ENCODE data around the gene PHLPP1. TPM values are rescaled to one million over a fixed set of nuclear protein-coding genes. Genes with fewer than 3 reads are reported as not detected.

PHLPP1 gene
- total RNA-seq, 1 donor from 2014 or later, result 33.2 TPM

DNA sequence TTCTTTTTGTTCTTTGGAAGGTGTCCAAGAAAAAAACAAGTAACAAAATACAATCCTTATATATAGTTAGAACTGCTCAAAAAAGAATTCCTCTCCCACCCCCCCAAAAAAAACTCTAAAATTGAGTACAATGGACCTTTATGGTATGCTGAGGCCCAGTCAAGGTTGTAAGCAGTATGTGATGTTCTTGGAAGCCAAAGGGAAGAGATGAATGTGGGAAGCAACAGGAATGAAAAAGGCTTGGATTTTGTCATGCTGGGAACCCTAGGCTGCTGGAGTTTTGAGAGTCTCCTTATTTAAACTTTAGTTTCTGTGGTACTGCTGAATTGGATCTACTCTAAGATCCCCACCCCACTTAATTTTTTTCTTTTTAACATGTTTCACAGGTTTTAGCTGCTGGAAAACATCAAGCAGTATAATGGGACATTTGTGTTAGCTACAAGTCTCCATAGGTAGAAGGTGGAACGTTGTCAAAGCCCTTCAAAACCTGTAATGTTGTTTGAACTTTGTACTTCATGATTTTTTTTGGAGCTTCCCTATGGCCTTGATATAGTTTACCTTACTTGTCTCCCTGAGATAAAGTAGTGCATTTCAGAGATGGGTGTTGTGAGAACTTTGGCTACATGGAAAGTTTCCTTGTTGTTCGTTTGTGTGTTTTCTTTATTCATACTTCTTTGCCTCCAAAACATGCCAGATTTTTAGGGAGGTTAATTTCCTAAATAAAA lies 57.7 kb downstream of the PHLPP1 start:
- no peak for DNase-seq (ENCODE audit: low spot score)

DNA sequence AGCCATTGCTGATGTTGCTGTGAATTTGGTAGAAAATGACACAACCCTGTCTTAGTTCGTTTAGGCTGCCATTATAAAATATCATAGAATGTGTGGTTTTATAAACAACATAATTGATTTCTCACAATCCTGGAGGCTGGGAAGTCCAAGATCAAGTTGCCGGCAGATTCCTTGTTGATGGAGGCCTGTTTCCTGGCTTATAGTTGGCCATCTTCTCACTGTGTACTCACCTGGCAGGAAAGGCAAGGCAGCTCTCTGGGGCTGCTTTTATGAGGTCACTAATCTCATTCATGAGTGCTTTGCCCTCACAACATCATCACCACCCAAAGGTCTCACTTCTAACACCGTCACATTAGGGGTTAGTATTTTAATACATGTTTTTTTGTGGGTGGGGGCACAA lies 58.4 kb downstream of the PHLPP1 start:
- DNase-seq (ENCODE audit: low spot score), result no peak

DNA sequence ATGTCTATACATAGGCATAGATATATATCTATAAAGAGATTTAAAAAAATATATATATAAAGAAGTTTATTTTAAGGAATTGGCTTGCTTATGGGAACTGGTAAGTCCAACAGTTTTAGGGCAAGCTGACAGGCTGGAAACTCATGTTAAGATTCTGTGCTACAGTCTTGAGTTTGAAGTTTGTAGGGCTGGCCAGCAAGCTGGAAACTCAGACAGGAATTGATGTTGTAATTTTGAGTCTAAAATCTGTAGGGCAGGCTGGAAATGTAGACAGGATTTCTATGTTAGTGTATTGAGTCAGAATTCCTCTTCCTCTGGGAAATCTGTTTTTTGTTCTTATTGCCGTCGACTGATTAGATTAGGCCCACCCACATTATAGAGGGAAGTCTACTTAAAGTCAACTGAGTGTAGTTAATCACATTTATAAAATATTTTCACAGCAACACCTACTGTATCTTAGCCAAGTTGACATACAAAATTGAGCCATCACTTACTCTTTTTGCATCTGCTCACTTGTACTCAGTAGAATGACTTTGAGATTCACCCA lies 60.8 kb downstream of the PHLPP1 start:
- DNase-seq (ENCODE audit: low spot score), result no peak

DNA sequence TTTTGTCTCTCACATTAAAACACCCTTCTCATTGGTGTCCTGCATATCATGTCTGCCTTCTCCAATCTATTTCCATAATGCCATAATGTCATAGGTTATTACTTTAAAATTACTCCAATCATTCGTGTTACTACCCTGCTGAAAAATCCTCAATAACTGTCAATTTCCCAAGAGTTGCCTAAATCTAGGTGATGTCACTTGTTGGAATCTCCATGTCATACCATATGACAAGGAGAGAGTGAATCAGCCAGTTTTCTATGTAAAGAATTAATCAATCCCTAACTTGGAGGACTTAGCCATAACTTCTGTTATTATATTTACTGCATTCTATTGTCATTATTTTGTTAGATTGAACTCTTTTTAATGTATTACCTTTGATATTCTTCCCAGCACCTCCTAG lies 62.5 kb downstream of the PHLPP1 start:
- no peak for DNase-seq (ENCODE audit: low spot score)

- DNase-seq (ENCODE audit: low spot score), result no peak
Observed at GRCh38 chr18:62778976-62779869, 63.9 kb downstream of the PHLPP1 start.

GRCh38 chr18:62781262-62781661 lies 65.9 kb downstream of the PHLPP1 start:
- no peak for DNase-seq (ENCODE audit: low spot score)

DNA sequence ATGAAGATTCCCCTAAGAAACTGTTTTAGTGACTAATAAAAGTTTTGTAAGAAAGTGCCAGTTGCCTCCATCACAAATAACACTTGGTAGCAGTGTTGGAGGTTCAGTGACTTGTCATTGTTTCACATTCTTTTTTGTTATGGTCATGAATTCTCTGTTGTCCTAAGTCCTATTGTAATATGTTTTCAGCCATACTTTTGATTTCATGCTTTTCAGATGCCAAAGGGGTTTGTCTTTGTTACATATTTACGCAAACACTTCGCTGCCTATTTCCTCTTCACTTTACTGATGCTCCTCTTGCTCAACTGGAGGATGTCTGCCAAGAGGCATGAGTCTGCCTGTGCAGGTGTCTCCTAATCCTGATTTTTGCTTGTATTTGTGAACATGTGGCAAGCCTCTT lies 66.6 kb downstream of the PHLPP1 start:
- DNase-seq (ENCODE audit: low spot score), result no peak

- no peak for DNase-seq (ENCODE audit: low spot score)
Observed at GRCh38 chr18:62784338-62784965, 69.1 kb downstream of the PHLPP1 start.

DNA sequence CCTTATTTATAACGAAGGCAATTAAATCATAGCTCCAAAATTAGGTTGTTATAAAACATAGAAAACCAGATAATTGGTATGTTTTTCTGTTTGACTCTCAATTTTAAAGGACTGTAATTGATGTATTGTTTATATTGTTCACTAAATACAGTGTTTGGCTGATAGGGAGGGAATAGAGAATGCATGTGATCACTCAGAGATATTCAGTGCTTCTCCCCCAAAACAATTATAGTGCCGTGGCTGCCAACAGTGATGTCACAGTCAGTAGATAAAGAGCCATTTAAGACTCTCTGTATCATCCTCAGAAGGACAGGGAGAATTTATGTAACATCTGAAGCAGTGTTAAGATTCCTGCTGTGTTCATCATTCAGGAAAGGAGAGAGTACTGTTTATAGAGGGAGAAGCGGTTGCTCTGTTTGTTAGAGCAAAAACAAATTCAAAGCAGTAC lies 69.6 kb downstream of the PHLPP1 start:
- no peak for DNase-seq (ENCODE audit: low spot score)

DNA sequence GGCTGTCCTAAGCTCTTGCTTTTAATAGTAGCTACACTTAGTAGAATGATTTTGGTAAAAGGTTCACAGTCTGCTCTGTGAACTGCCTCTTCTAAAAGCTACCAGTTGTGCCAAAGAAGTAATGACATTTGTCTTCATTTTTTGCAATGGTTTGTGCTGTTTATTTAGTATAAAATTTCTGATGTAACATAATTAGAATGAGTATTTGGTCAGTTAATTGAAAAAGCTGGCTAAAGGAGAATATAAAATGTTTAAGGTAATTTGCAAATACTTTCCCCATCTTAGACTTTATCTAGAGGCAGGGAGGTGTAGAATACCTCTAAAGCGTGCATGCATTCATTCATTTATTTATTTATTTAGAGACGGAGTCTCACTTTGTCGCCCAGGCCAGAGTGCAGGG lies 71.3 kb downstream of the PHLPP1 start:
- DNase-seq (ENCODE audit: low spot score), result no peak

GRCh38 chr18:62788111-62788510 lies 72.8 kb downstream of the PHLPP1 start:
- no peak for DNase-seq (ENCODE audit: low spot score)

- no peak for DNase-seq (ENCODE audit: low spot score)
Observed at GRCh38 chr18:62788876-62789275, 73.5 kb downstream of the PHLPP1 start.

GRCh38 chr18:62790871-62791772 lies 75.8 kb downstream of the PHLPP1 start:
- DNase-seq (ENCODE audit: low spot score), result no peak

- no peak for DNase-seq (ENCODE audit: low spot score)
Observed at GRCh38 chr18:62792016-62792415, 76.7 kb downstream of the PHLPP1 start.

GRCh38 chr18:62795813-62796212 lies 80.5 kb downstream of the PHLPP1 start:
- DNase-seq (ENCODE audit: low spot score), result no peak

DNA sequence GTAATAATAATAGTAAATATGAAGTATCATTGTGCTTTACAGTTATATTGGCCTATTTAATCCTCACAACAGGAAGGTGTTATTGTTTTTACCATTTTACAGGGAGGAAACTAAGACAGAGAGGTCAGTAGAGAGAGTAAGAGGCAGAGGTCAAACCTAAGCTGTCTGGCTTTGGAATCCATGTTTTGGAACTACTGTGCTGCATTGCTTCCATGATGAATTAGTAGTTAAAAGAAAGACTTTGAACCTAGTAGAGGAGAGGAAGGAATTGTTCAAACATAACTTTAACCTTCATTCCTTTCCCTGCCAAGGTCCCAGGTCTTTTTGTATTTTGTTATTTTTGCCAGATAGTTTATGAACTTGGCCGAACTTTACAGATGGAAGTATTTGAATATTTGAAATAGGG lies 80.9 kb downstream of the PHLPP1 start:
- no peak for DNase-seq (ENCODE audit: low spot score)

DNA sequence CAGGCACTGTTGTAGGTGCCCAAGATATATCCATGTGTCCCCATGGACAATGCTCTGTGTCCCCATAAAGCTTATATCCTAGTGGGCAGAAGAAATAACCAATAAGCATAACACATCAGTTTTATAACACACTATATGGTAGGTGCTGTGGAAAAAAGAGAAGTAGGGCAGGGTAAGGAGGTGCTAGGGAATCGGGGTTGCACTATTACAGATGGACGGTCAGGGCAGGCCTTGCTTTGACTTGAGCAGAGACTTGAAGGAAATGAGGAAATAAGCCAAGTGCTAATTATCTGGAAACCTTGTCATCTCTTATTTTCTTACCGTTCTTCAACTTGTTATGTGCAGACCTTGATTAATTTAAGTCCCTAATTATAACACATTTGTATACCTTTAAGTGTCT lies 82.0 kb downstream of the PHLPP1 start:
- DNase-seq (ENCODE audit: low spot score), result no peak

DNA sequence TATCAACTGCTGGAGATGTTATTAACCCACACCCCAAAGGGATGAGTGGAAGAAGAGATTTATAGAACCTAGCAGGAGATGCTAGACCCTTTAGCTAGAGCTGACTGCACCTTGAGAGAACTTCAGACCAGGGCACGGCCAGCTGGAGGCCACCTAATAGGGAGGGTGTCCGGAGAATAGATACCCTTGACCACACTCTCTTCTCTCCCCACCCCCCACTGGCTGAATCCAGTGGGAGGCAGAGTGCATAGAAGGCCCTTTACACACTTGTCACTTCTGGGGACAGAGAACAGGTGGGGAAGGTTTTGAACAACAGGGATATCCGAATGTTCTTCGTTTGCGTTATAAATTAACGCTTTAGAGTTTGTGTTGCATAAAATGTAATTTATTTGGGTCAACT lies 84.6 kb downstream of the PHLPP1 start:
- no peak for DNase-seq (ENCODE audit: low spot score)

DNA sequence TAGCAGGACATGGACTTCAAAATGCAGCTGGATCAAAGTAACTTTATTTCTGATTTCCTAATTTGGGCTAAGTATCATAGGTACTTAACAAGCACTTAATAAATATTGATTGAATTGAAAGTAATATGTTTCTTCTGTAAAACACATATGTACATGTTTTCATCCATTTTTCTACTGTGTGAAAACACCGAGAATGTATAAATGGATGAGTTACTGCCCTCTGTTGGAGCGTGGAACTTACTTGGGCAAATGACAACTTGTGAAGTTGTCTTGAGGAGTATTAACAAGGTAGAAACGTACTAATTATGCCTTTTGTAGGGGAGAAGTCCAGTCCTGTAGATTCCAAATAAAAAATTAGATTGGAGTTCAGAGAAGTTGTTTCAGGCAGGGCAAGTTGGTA lies 87.2 kb downstream of the PHLPP1 start:
- DNase-seq (ENCODE audit: low spot score), result no peak

GRCh38 chr18:62807396-62807795 lies 92.1 kb downstream of the PHLPP1 start:
- DNase-seq (ENCODE audit: low spot score), result no peak

DNA sequence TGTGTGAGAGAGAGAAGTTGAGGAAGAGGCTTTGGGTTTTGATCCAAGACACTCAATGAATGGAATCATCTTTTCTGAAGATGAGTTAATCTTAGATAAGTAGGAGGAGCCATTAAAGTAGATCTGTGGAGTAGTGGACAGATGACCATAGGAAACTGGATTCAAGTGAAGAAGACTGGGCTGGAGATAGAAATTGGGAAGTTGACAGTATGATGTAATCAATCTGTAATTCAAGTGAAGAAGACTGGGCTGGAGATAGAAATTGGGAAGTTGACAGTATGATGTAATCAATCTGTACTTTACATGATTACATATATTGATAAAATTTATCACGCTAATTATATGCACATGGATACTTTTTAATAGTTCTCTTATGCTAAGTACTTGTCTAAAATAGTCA lies 92.8 kb downstream of the PHLPP1 start:
- DNase-seq (ENCODE audit: low spot score), result no peak

All from mucosa of gallbladder (tissue), 1 donor.